ENCODE data around the gene ANGEL2. TPM values are rescaled to one million over a fixed set of nuclear protein-coding genes. Genes with fewer than 3 reads are reported as not detected.
A peak's percentile ranks its signal among the peaks of the same experiment; 100 is the strongest.

Gene ANGEL2
- total and polyA plus RNA-seq, 2 of the 13 experiments (the other 11 are each of a cell fraction or from before 2014, with no cell fraction given), result 12.3 to 25.4 TPM

DNA sequence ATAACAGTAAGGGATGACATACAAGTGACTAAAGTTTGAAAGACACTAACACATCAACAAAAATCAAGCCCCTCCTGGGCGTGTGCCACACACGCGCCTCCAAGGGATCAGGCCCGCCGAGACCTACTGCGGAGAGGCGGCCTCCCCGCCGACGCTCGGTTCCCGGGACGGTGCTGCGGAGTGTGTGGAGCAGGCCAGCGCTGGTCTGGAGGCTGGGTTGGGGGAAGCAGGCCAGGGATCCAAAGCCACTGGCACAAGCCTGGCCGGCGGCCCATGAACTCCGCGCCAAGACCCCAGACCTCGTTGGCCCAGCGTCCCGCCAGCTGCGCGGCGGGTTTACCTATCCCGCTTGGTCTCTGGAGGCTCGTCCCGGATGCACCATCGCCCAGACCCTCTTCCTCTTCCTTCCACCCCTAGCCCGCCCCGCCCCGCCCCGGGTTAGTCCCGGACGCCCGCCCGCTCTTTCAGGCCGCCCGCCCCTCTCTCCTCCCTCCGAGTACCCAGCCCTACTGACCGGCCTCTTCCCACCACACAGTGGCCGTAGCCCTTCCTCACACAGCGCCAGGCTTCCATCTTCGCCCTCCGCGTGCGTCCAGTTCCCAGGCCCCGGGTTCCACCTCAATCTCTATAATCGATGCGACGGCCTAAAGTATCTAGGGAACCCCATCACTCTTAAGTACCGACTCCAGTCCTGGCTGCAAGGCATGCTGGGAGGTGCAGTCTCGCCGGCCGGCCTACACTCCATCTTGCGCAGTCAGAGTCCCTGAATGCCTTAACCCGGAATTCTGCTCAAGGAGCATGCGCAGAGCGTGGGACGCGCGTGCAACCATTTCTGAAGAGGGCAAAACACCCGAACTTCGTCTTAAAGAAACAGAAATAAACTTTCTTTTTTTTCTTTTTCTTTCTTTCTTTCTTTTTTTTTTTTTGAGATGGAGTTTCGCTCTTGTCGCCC, at the start of gene ANGEL2 (continued):
- TF ChIP-seq, protein P1, sequence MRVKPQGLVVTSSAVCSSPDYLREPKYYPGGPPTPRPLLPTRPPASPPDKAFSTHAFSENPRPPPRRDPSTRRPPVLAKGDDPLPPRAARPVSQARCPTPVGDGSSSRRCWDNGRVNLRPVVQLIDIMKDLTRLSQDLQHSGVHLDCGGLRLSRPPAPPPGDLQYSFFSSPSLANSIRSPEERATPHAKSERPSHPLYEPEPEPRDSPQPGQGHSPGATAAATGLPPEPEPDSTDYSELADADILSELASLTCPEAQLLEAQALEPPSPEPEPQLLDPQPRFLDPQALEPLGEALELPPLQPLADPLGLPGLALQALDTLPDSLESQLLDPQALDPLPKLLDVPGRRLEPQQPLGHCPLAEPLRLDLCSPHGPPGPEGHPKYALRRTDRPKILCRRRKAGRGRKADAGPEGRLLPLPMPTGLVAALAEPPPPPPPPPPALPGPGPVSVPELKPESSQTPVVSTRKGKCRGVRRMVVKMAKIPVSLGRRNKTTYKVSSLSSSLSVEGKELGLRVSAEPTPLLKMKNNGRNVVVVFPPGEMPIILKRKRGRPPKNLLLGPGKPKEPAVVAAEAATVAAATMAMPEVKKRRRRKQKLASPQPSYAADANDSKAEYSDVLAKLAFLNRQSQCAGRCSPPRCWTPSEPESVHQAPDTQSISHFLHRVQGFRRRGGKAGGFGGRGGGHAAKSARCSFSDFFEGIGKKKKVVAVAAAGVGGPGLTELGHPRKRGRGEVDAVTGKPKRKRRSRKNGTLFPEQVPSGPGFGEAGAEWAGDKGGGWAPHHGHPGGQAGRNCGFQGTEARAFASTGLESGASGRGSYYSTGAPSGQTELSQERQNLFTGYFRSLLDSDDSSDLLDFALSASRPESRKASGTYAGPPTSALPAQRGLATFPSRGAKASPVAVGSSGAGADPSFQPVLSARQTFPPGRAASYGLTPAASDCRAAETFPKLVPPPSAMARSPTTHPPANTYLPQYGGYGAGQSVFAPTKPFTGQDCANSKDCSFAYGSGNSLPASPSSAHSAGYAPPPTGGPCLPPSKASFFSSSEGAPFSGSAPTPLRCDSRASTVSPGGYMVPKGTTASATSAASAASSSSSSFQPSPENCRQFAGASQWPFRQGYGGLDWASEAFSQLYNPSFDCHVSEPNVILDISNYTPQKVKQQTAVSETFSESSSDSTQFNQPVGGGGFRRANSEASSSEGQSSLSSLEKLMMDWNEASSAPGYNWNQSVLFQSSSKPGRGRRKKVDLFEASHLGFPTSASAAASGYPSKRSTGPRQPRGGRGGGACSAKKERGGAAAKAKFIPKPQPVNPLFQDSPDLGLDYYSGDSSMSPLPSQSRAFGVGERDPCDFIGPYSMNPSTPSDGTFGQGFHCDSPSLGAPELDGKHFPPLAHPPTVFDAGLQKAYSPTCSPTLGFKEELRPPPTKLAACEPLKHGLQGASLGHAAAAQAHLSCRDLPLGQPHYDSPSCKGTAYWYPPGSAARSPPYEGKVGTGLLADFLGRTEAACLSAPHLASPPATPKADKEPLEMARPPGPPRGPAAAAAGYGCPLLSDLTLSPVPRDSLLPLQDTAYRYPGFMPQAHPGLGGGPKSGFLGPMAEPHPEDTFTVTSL (CRISPR knock-in tag; IDR thresholded peaks at IDR 0.05; ENCODE audit: borderline replicate concordance), result no peak
- no peak for TF ChIP-seq ZNF672 (CRISPR knock-in tag; IDR thresholded peaks at IDR 0.05)
- no peak for TF ChIP-seq ZNF550 (CRISPR knock-in tag; IDR thresholded peaks at IDR 0.05; ENCODE audit: borderline replicate concordance)
- TF ChIP-seq ATM (IDR thresholded peaks at IDR 0.05; ENCODE audit: borderline replicate concordance), result no peak
- TF ChIP-seq, protein P2, sequence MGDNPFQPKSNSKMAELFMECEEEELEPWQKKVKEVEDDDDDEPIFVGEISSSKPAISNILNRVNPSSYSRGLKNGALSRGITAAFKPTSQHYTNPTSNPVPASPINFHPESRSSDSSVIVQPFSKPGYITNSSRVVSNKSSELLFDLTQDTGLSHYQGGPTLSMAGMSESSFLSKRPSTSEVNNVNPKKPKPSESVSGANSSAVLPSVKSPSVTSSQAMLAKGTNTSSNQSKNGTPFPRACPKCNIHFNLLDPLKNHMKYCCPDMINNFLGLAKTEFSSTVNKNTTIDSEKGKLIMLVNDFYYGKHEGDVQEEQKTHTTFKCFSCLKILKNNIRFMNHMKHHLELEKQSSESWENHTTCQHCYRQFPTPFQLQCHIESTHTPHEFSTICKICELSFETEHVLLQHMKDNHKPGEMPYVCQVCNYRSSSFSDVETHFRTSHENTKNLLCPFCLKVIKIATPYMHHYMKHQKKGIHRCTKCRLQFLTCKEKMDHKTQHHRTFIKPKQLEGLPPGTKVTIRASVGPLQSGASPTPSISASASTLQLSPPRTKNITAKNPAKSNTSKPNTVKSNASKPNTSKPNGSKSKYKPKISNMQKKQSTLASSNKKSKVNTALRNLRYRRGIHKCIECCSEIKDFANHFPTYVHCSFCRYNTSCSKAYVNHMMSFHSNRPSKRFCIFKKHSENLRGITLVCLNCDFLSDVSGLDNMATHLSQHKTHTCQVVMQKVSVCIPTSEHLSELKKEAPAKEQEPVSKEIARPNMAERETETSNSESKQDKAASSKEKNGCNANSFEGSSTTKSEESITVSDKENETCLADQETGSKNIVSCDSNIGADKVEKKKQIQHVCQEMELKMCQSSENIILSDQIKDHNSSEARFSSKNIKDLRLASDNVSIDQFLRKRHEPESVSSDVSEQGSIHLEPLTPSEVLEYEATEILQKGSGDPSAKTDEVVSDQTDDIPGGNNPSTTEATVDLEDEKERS (CRISPR knock-in tag; IDR thresholded peaks at IDR 0.05), result no peak
- TF ChIP-seq ZC3H4 (CRISPR knock-in tag; IDR thresholded peaks at IDR 0.05; ENCODE audit: borderline replicate concordance), result no peak
- peak; percentile 92 for TF ChIP-seq POLR2G (IDR thresholded peaks at IDR 0.05; ENCODE audit: low read depth, low read length)
- TF ChIP-seq, protein P3, sequence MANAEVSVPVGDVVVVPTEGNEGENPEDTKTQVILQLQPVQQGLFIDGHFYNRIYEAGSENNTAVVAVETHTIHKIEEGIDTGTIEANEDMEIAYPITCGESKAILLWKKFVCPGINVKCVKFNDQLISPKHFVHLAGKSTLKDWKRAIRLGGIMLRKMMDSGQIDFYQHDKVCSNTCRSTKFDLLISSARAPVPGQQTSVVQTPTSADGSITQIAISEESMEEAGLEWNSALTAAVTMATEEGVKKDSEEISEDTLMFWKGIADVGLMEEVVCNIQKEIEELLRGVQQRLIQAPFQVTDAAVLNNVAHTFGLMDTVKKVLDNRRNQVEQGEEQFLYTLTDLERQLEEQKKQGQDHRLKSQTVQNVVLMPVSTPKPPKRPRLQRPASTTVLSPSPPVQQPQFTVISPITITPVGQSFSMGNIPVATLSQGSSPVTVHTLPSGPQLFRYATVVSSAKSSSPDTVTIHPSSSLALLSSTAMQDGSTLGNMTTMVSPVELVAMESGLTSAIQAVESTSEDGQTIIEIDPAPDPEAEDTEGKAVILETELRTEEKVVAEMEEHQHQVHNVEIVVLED (CRISPR knock-in tag; IDR thresholded peaks at IDR 0.05; ENCODE audit: borderline replicate concordance), result peak; percentile 65; the same call in 1 of the 2 replicates
- peak; percentile 66; the same call in 1 of the 2 replicates for TF ChIP-seq GFI1 (CRISPR knock-in tag; IDR thresholded peaks at IDR 0.05; ENCODE audit: borderline replicate concordance)
- TF ChIP-seq FOXA1 (IDR thresholded peaks at IDR 0.05), result no peak
- no peak for TF ChIP-seq FOXA1 (CRISPR knock-in tag; IDR thresholded peaks at IDR 0.05)
- no peak for TF ChIP-seq NCOR1 (IDR thresholded peaks at IDR 0.05; ENCODE audit: borderline replicate concordance, low read length)
- peak; percentile 96 for TF ChIP-seq ZFY (CRISPR knock-in tag; IDR thresholded peaks at IDR 0.05)
- TF ChIP-seq TP53 (CRISPR knock-in tag; conservative IDR thresholded peaks at IDR 0.05), result peak; percentile 52; the same call in 1 of the 2 replicates
- TF ChIP-seq ZNF577 (CRISPR knock-in tag; IDR thresholded peaks at IDR 0.05; ENCODE audit: borderline replicate concordance, low read depth), result no peak
- no peak for TF ChIP-seq HMGA1 (CRISPR knock-in tag; conservative IDR thresholded peaks at IDR 0.05)
- peak; percentile 40; the same call in 1 of the 2 replicates for TF ChIP-seq TOPORS (CRISPR knock-in tag; IDR thresholded peaks at IDR 0.05)
- peak; percentile 90 for TF ChIP-seq KMT2A (CRISPR knock-in tag; IDR thresholded peaks at IDR 0.05)
- TF ChIP-seq ZNF264 (CRISPR knock-in tag; IDR thresholded peaks at IDR 0.05), result peak; percentile 13; the same call in 1 of the 2 replicates

Measured in HepG2 (cell line).